Skin of body (tissue), 2 donors: Measurements from ENCODE around the gene CFI. TPM values are rescaled to one million over a fixed set of nuclear protein-coding genes. Genes with fewer than 3 reads are reported as not detected.
"Not testable (repeated sequence)": the region's sequence is repeated elsewhere in the genome, so short reads cannot be mapped to it uniquely, and the experiment has no call there.

Experiments used
- DNase-seq: peaks from one replicate; lab custom pipeline; 2025; lab: John Stamatoyannopoulos, UW
- total RNA-seq: library from RNA; depleted of rRNA; stranded (reverse); fragments of >200 nt; gene quantifications from one replicate; pipeline ENCODE4 v1.2.3, GENCODE V29; 2014

The CFI gene
- total RNA-seq, 1 donor from 2014 or later = 10.1 TPM

GRCh38 chr4:109798866-109799265, 2.9 kb downstream of the CFI start:
- no peak for DNase-seq

- DNase-seq = no peak
Measured at GRCh38 chr4:109795059-109795458, 6.7 kb downstream of the CFI start.

GRCh38 chr4:109787807-109788206, 14.0 kb downstream of the CFI start:
- no peak for DNase-seq

GRCh38 chr4:109786846-109787245, 15.0 kb downstream of the CFI start:
- no peak for DNase-seq

GRCh38 chr4:109782092-109782491, 19.7 kb downstream of the CFI start:
- DNase-seq = not testable (repeated sequence)

- DNase-seq = no peak
Measured at GRCh38 chr4:109764789-109765402, 36.9 kb downstream of the CFI start.

GRCh38 chr4:109764376-109764775, 37.4 kb downstream of the CFI start:
- DNase-seq = no peak

GRCh38 chr4:109760682-109761081, 41.1 kb downstream of the CFI start:
- DNase-seq = no peak

- no peak for DNase-seq
Measured at GRCh38 chr4:109755656-109756055, 46.1 kb downstream of the CFI start.

GRCh38 chr4:109754093-109754857, 47.5 kb downstream of the CFI start:
- DNase-seq = no peak

- DNase-seq = no peak
Measured at GRCh38 chr4:109752525-109752924, 49.3 kb downstream of the CFI start.

GRCh38 chr4:109751852-109752251, 49.9 kb downstream of the CFI start:
- DNase-seq = no peak

- no peak for DNase-seq
Measured at GRCh38 chr4:109750652-109751244, 51.1 kb downstream of the CFI start.

GRCh38 chr4:109749388-109750082, 52.3 kb downstream of the CFI start:
- DNase-seq = no peak

GRCh38 chr4:109748114-109748513, 53.7 kb downstream of the CFI start:
- no peak for DNase-seq

- no peak for DNase-seq
Measured at GRCh38 chr4:109746728-109747127, 55.1 kb downstream of the CFI start.

GRCh38 chr4:109745830-109746229, 56.0 kb downstream of the CFI start:
- DNase-seq = no peak

GRCh38 chr4:109739547-109739946, 62.3 kb downstream of the CFI start:
- no peak for DNase-seq

GRCh38 chr4:109738104-109738872, 63.5 kb downstream of the CFI start:
- no peak for DNase-seq

- DNase-seq = no peak
Measured at GRCh38 chr4:109735566-109736365, 66.0 kb downstream of the CFI start.

GRCh38 chr4:109733728-109734127, 68.1 kb downstream of the CFI start:
- DNase-seq = no peak
